Activated CD4-positive, alpha-beta T cell treated with anti-CD3 and anti-CD28 coated beads, Interleukin-2, Interleukin-4, amounts not matched to agents 100 ng/mL and 50 ng/mL, durations not matched to agents 16 hours and 8 hours (primary cell): ENCODE data around the gene FAM83B.
"Not testable (repeated sequence)": the region's sequence is repeated elsewhere in the genome, so short reads cannot be mapped to it uniquely, and the experiment has no call there.

Source experiments
- DNase-seq: peaks from one replicate; pipeline ENCODE4 v3.0.0-alpha.2; 2020; ENCODE audit warnings: low spot score

The FAM83B gene

GRCh38 chr6:54860739-54861138 is 14.2 kb downstream of the FAM83B start:
- no peak for DNase-seq

GRCh38 chr6:54861905-54862616 is 15.5 kb downstream of the FAM83B start:
- DNase-seq = no peak

GRCh38 chr6:54864272-54864671 is 17.7 kb downstream of the FAM83B start:
- DNase-seq = no peak

GRCh38 chr6:54865091-54865631 is 18.6 kb downstream of the FAM83B start:
- no peak for DNase-seq

GRCh38 chr6:54868556-54868955 is 22.0 kb downstream of the FAM83B start:
- no peak for DNase-seq

GRCh38 chr6:54873599-54873998 is 27.0 kb downstream of the FAM83B start:
- no peak for DNase-seq

GRCh38 chr6:54874349-54875048 is 27.9 kb downstream of the FAM83B start:
- no peak for DNase-seq

GRCh38 chr6:54875539-54875938 is 29.0 kb downstream of the FAM83B start:
- DNase-seq = no peak

- no peak for DNase-seq
These were observed 29.8 kb downstream of the FAM83B start for GRCh38 chr6:54876365-54876764.

- no peak for DNase-seq
These were observed 30.3 kb downstream of the FAM83B start for GRCh38 chr6:54876871-54877270.

- no peak for DNase-seq
These were observed 31.2 kb downstream of the FAM83B start for GRCh38 chr6:54877713-54878317.

- DNase-seq = no peak
These were observed 32.1 kb downstream of the FAM83B start for GRCh38 chr6:54878718-54879117.

- no peak for DNase-seq
These were observed 32.8 kb downstream of the FAM83B start for GRCh38 chr6:54879188-54879985.

GRCh38 chr6:54881067-54881730 is 34.6 kb downstream of the FAM83B start:
- DNase-seq = no peak

GRCh38 chr6:54881891-54882290 is 35.3 kb downstream of the FAM83B start:
- DNase-seq = not testable (repeated sequence)

- DNase-seq = no peak
These were observed 40.5 kb downstream of the FAM83B start for GRCh38 chr6:54886932-54887584.

GRCh38 chr6:54891536-54891935 is 45.0 kb downstream of the FAM83B start:
- no peak for DNase-seq

GRCh38 chr6:54892831-54893230 is 46.3 kb downstream of the FAM83B start:
- no peak for DNase-seq

- no peak for DNase-seq
These were observed 47.2 kb downstream of the FAM83B start for GRCh38 chr6:54893818-54894217.

GRCh38 chr6:54896302-54896701 is 49.7 kb downstream of the FAM83B start:
- no peak for DNase-seq
